B cell (primary cell): Measurements from ENCODE around the gene DPH7. TPM values are rescaled to one million over a fixed set of nuclear protein-coding genes. Genes with fewer than 3 reads are reported as not detected.
A peak's percentile ranks its signal among the peaks of the same experiment; 100 is the strongest.

ENCODE experiments used
- ATAC-seq: fragments of 200-7000 bp; cut with Tn5 transposase; one replicate; pipeline ENCODE4 v1.10.0; 2021; ENCODE audit warnings: low read depth, mild to moderate bottlenecking, moderate number of reproducible peaks, moderate library complexity
- CTCF ChIA-PET: fragments of 350-600 bp; sonication (Branson Sonifier 250); formaldehyde crosslinking; loops from one replicate; lab custom pipeline; 2021; ENCODE audit warnings: antibody characterized with exemption, inconsistent platforms; lab: Charles Lee
- POLR2A ChIA-PET: fragments of 350-600 bp; sonication (Branson Sonifier 250); formaldehyde crosslinking; loops from one replicate; lab custom pipeline; 2021; ENCODE audit warnings: antibody characterized with exemption; lab: Charles Lee
- DNase-seq: peaks from one replicate; pipeline ENCODE4 v3.0.0; 2013
- H2AFZ ChIP-seq: 2 replicates; pipeline ENCODE4 v1.6.1; 2012; ENCODE audit warnings: mild to moderate bottlenecking, low read depth, low read length; ENCODE audit not compliant: insufficient read depth, poor library complexity, severe bottlenecking
- H3K27ac ChIP-seq, 2 donors: 1 replicate in 1 of 2; 2 replicates in 1 of 2; pipeline ENCODE4 v1.5.1; 2012 to 2013; ENCODE audit warnings: low read length in 2 of 2, mild to moderate bottlenecking in 2 of 2, moderate library complexity in 1 of 2
- H3K27me3 ChIP-seq, 4 experiments: fragments of 200-600 bp in 1 of 4; sonication (generic) in 1 of 4; replicated peaks in 1 of 4; 1 replicate in 2 of 4; 2 replicates in 2 of 4; pipeline versions ENCODE4 v1.6.1 to v1.7.0; 2013 to 2016; ENCODE audit warnings: low read length in 3 of 4, mild to moderate bottlenecking in 2 of 4, mixed read lengths in 1 of 4, moderate library complexity in 1 of 4; ENCODE audit not compliant: insufficient read depth in 4 of 4, control insufficient read depth in 3 of 4; ENCODE audit errors: control extremely low read depth in 1 of 4
- H3K36me3 ChIP-seq, 2 experiments: replicated peaks in 1 of 2; 1 replicate in 1 of 2; 2 replicates in 1 of 2; pipeline versions ENCODE4 v1.6.1 to v1.7.1; 2013; ENCODE audit warnings: low read length in 1 of 2; ENCODE audit not compliant: insufficient read depth in 2 of 2, control insufficient read depth in 1 of 2; ENCODE audit errors: control extremely low read depth in 1 of 2, extremely low read depth in 1 of 2
- H3K4me1 ChIP-seq, 2 donors: fragments of 200-600 bp in 1 of 2; sonication (generic) in 1 of 2; 1 replicate in 1 of 2; 2 replicates in 1 of 2; pipeline versions ENCODE4 v1.5.1 to v1.6.1; 2013 to 2017; ENCODE audit warnings: low read length in 2 of 2; ENCODE audit not compliant: control insufficient read depth in 2 of 2, insufficient read depth in 2 of 2
- H3K4me2 ChIP-seq: replicated peaks from 2 replicates; pipeline ENCODE3; 2012; ENCODE audit warnings: mild to moderate bottlenecking, low read depth, low read length; ENCODE audit not compliant: poor library complexity, severe bottlenecking
- H3K4me3 ChIP-seq, 5 experiments: fragments of 200-600 bp in 1 of 5; sonication (generic) in 1 of 5; 1 replicate in 3 of 5; 2 replicates in 2 of 5; pipeline versions ENCODE4 v1.5.1 to v1.7.0; 2011 to 2016; ENCODE audit warnings: low read length in 4 of 5, mild to moderate bottlenecking in 4 of 5, low read depth in 2 of 5, control low read depth in 1 of 5, moderate library complexity in 1 of 5; ENCODE audit not compliant: insufficient read depth in 1 of 5; ENCODE audit errors: control extremely low read depth in 1 of 5, extremely low read depth in 1 of 5
- H3K79me2 ChIP-seq: fragments of 200-600 bp; sonication (generic); one replicate; pipeline ENCODE4 v1.6.0; 2016; ENCODE audit warnings: low read length; ENCODE audit not compliant: control insufficient read depth, insufficient read depth
- H3K9ac ChIP-seq: fragments of 200-600 bp; sonication (generic); 2 replicates; pipeline ENCODE4 v1.6.1; 2017; ENCODE audit warnings: mild to moderate bottlenecking, low read length, moderate library complexity
- H3K9me3 ChIP-seq, 3 donors: one replicate each; pipeline versions ENCODE4 v1.6.1 to v1.7.1; 2013; ENCODE audit warnings: low read length in 2 of 3; ENCODE audit not compliant: control insufficient read depth in 2 of 3, insufficient read depth in 1 of 3; ENCODE audit errors: control extremely low read depth in 1 of 3
- H4K20me1 ChIP-seq: 2 replicates; pipeline ENCODE4 v1.6.0; 2012; ENCODE audit warnings: mild to moderate bottlenecking, low read length; ENCODE audit not compliant: insufficient read depth, control insufficient read depth, poor library complexity, severe bottlenecking
- H3K27ac Mint-ChIP-seq: one replicate; pipeline ENCODE4 v1.8.0; 2021; ENCODE audit warnings: mixed read lengths
- H3K27me3 Mint-ChIP-seq: one replicate; pipeline ENCODE4 v1.8.0; 2021; ENCODE audit warnings: mixed read lengths
- H3K4me1 Mint-ChIP-seq: one replicate; pipeline ENCODE4 v1.8.0; 2021; ENCODE audit warnings: mixed read lengths
- H3K4me3 Mint-ChIP-seq: one replicate; pipeline ENCODE4 v1.8.0; 2021; ENCODE audit warnings: mixed read lengths
- H3K9me3 Mint-ChIP-seq: one replicate; pipeline ENCODE4 v1.8.0; 2022; ENCODE audit warnings: mixed read lengths; ENCODE audit not compliant: insufficient read depth
- CTCF ChIP-seq: fragments of 200-600 bp; IDR thresholded peaks from one replicate; pipeline ENCODE4 v1.8.0; 2022; ENCODE audit warnings: antibody characterized with exemption, mild to moderate bottlenecking
- EZH2 ChIP-seq: IDR thresholded peaks from 2 replicates; pipeline ENCODE4 v1.6.1; 2012; ENCODE audit warnings: borderline replicate concordance, low read depth, mild to moderate bottlenecking, moderate library complexity, low read length; ENCODE audit not compliant: insufficient read depth, poor library complexity, severe bottlenecking
- WGBS: methylation state at CpG from one replicate; pipeline ENCODE4 v1.1.5; 2013; ENCODE audit warnings: missing lambda C conversion rate; ENCODE audit not compliant: insufficient coverage; 5-methylcytosine and 5-hydroxymethylcytosine counted together
- intact Hi-C: fragments of 100-400 bp; cut with micrococcal nuclease; formaldehyde crosslinking; loops from one replicate; pipeline ENCODE4 v1.10.0; 2022
- polyA plus RNA-seq: library from polyadenylated mRNA; depleted of rRNA; stranded (reverse); fragments of >200 nt; gene quantifications from 2 replicates; pipeline ENCODE4 v1.2.3, GENCODE V29; 2012
- total RNA-seq, 2 donors: library from RNA; stranded (reverse); fragments of 120-200 nt in 1 of 2; gene quantifications; 1 replicate in 1 of 2; 2 replicates in 1 of 2; pipeline versions ENCODE4 v1.2.3 to v1.2.4, GENCODE V29; 2013 to 2022

Gene DPH7
- total and polyA plus RNA-seq, 2 donors (not counting 1 experiment from before 2014, with no cell fraction given) = 64.7 to 93.8 TPM

GRCh38 chr9:137590469-137591383 is 12.0 kb upstream of the DPH7 start, which contains the start of gene ZMYND19:
TSS of gene ZMYND19 (minus strand) at chr9:137590512. CDS start at chr9:137590263, 249 bp downstream.
- peak within 1 kb of the TSS; percentile 97 for H2AFZ ChIP-seq
- H3K4me1 ChIP-seq = peaks cover 9 to 15% of the 10 kb centered on the region in 2 donors
- H3K4me2 ChIP-seq = peak within 1 kb of the TSS; percentile 100
- H3K9ac ChIP-seq = peak within 1 kb of the TSS; percentile 74
- Mint-ChIP-seq H3K4me3 (peak within 1 kb of the TSS; percentile 99), H3K27me3 (no peaks in the 10 kb centered on the region), H3K9me3 (no peaks in the 10 kb centered on the region), H3K4me1 (peaks cover 12% of the 10 kb centered on the region), H3K27ac (peak within 1 kb of the TSS; percentile 95)
- peaks cover 0 to 23% of the 10 kb centered on the region in 2 experiments for H3K36me3 ChIP-seq
- ChIA-PET CTCF (no interaction called here), POLR2A (interaction anchor here (0.5 to 1.6 kb wide), 6 partner anchors 11 to 473 kb away, joined by 3 to 8 read pairs (median 6); partner anchors contain the start of genes ARRDC1 and EHMT1)
- TF ChIP-seq EZH2 (no peak), CTCF (no peak)
- H3K9me3 ChIP-seq = no peaks in the 10 kb centered on the region
- intact Hi-C loops = loop anchor here (1.0 to 2.0 kb wide), 4 partner anchors 12 to 40 kb away; partner anchors contain the start of genes ARRDC1, DPH7, MRPL41 and PNPLA7
- H3K27ac ChIP-seq = peak within 1 kb of the TSS in 1 of 2 donors; percentile 66
- H3K79me2 ChIP-seq = peaks cover 13% of the 10 kb centered on the region
- DNase-seq = peak; percentile 94
- H4K20me1 ChIP-seq = peaks cover 5% of the 10 kb centered on the region
- no peaks in the 10 kb centered on the region for H3K27me3 ChIP-seq
- peak; percentile 97 for ATAC-seq
- peak within 1 kb of the TSS; percentile 38 to 83 (median 80) for H3K4me3 ChIP-seq
- under 1% methylated on average over 111 of the region's 113 CpGs for WGBS
